HG02763 (cell line): ENCODE results near the gene ANAPC1.
A peak's percentile ranks its signal among the peaks of the same experiment; 100 is the strongest.
"Not testable (repeated sequence)": the region's sequence is repeated elsewhere in the genome, so short reads cannot be mapped to it uniquely, and the experiment has no call there.

Experiments used
- ATAC-seq: cut with Tn5 transposase; IDR thresholded peaks from one replicate; pipeline ENCODE4 v1.9.1; 2021; ENCODE audit warnings: mild to moderate bottlenecking, moderate library complexity; ENCODE audit not compliant: unreplicated experiment

Gene ANAPC1

GRCh38 chr2:111883661-111884591 lies at the start of gene ANAPC1:
ANAPC1 (minus strand) TSS chr2:111884193; CDS start chr2:111880825, 3,368 bp downstream.
- ATAC-seq: peak; percentile 90

- ATAC-seq: no peak
Measured at GRCh38 chr2:111932841-111933291, 48.9 kb upstream of the ANAPC1 start.

- ATAC-seq: no peak
Measured at GRCh38 chr2:111930875-111931274, 46.9 kb upstream of the ANAPC1 start.

- no peak for ATAC-seq
Measured at GRCh38 chr2:111930409-111930808, 46.4 kb upstream of the ANAPC1 start.

- ATAC-seq: no peak
Measured at GRCh38 chr2:111927723-111928122, 43.7 kb upstream of the ANAPC1 start.

- no peak for ATAC-seq
Measured at GRCh38 chr2:111924617-111925107, 40.7 kb upstream of the ANAPC1 start.

- ATAC-seq: no peak
Measured at GRCh38 chr2:111923276-111923804, 39.3 kb upstream of the ANAPC1 start.

GRCh38 chr2:111919794-111920608 lies 36.0 kb upstream of the ANAPC1 start:
- ATAC-seq: no peak

- no peak for ATAC-seq
Measured at GRCh38 chr2:111919365-111919764, 35.4 kb upstream of the ANAPC1 start.

GRCh38 chr2:111918383-111918806 lies 34.4 kb upstream of the ANAPC1 start:
- no peak for ATAC-seq

- no peak for ATAC-seq
Measured at GRCh38 chr2:111917106-111917505, 33.1 kb upstream of the ANAPC1 start.

- ATAC-seq: no peak
Measured at GRCh38 chr2:111912547-111912946, 28.6 kb upstream of the ANAPC1 start.

GRCh38 chr2:111911295-111911977 lies 27.4 kb upstream of the ANAPC1 start:
- ATAC-seq: not testable (repeated sequence)

- ATAC-seq: no peak
Measured at GRCh38 chr2:111910609-111911277, 26.8 kb upstream of the ANAPC1 start.

GRCh38 chr2:111909997-111910396 lies 26.0 kb upstream of the ANAPC1 start:
- not testable (repeated sequence) for ATAC-seq

- no peak for ATAC-seq
Measured at GRCh38 chr2:111909079-111909478, 25.1 kb upstream of the ANAPC1 start.

- no peak for ATAC-seq
Measured at GRCh38 chr2:111908578-111908977, 24.6 kb upstream of the ANAPC1 start.

- no peak for ATAC-seq
Measured at GRCh38 chr2:111905990-111906735, 22.2 kb upstream of the ANAPC1 start.

GRCh38 chr2:111905475-111905869 lies 21.5 kb upstream of the ANAPC1 start:
- ATAC-seq: not testable (repeated sequence)
